HEK293 (cell line): ENCODE data around the gene BTRC.

Experiments
- KLF7 ChIP-seq: fragments of 450-650 bp; formaldehyde crosslinking; IDR thresholded peaks from 2 replicates; pipeline ENCODE4 v1.5.1; 2016; ENCODE audit warnings: missing biosample characterization, missing genetic modification characterization, borderline replicate concordance
- KLF8 ChIP-seq: fragments of 450-650 bp; formaldehyde crosslinking; IDR thresholded peaks from 2 replicates; pipeline ENCODE4 v1.5.1; 2016; ENCODE audit warnings: missing biosample characterization, missing genetic modification characterization
- MZF1 ChIP-seq: fragments of 450-650 bp; formaldehyde crosslinking; IDR thresholded peaks from 2 replicates; pipeline ENCODE4 v1.5.1; 2017; ENCODE audit warnings: missing biosample characterization, missing genetic modification characterization, borderline replicate concordance
- YY1 ChIP-seq: fragments of 450-650 bp; formaldehyde crosslinking; IDR thresholded peaks from 2 replicates; pipeline ENCODE4 v1.5.1; 2018; ENCODE audit warnings: missing biosample characterization, missing genetic modification characterization
- ZEB2 ChIP-seq: fragments of 450-650 bp; formaldehyde crosslinking; IDR thresholded peaks from 2 replicates; pipeline ENCODE4 v1.5.1; 2016; ENCODE audit warnings: missing biosample characterization, missing genetic modification characterization
- ZNF184 ChIP-seq: fragments of 450-650 bp; IDR thresholded peaks from 2 replicates; pipeline ENCODE4 v1.5.1; 2018; ENCODE audit warnings: missing biosample characterization, mild to moderate bottlenecking, missing genetic modification characterization
- ZNF2 ChIP-seq: fragments of 450-650 bp; formaldehyde crosslinking; IDR thresholded peaks from 2 replicates; pipeline ENCODE4 v1.5.1; 2016; ENCODE audit warnings: missing biosample characterization, missing genetic modification characterization
- ZNF214 ChIP-seq: fragments of 450-650 bp; formaldehyde crosslinking; IDR thresholded peaks from 2 replicates; pipeline ENCODE4 v1.5.1; 2017; ENCODE audit warnings: missing biosample characterization, mild to moderate bottlenecking, missing genetic modification characterization, borderline replicate concordance
- ZNF23 ChIP-seq: fragments of 450-650 bp; formaldehyde crosslinking; IDR thresholded peaks from 2 replicates; pipeline ENCODE4 v1.5.1; 2016; ENCODE audit warnings: missing biosample characterization, missing genetic modification characterization, borderline replicate concordance
- ZNF24 ChIP-seq: fragments of 450-650 bp; formaldehyde crosslinking; IDR thresholded peaks from 2 replicates; pipeline ENCODE4 v1.5.1; 2016; ENCODE audit warnings: missing biosample characterization, missing genetic modification characterization
- ZNF248 ChIP-seq: fragments of 450-650 bp; formaldehyde crosslinking; IDR thresholded peaks from 2 replicates; pipeline ENCODE4 v1.5.1; 2017; ENCODE audit warnings: missing biosample characterization, missing genetic modification characterization
- ZNF341 ChIP-seq: fragments of 450-650 bp; formaldehyde crosslinking; IDR thresholded peaks from 2 replicates; pipeline ENCODE4; 2016; ENCODE audit warnings: low read depth, missing biosample characterization, missing genetic modification characterization
- ZNF544 ChIP-seq: fragments of 450-650 bp; formaldehyde crosslinking; IDR thresholded peaks from 2 replicates; pipeline ENCODE4 v1.5.0; 2017; ENCODE audit warnings: missing biosample characterization, missing genetic modification characterization
- ZNF623 ChIP-seq: fragments of 450-650 bp; formaldehyde crosslinking; IDR thresholded peaks from 2 replicates; pipeline ENCODE4 v1.5.1; 2016; ENCODE audit warnings: missing biosample characterization, missing genetic modification characterization
- ZNF624 ChIP-seq: fragments of 450-650 bp; formaldehyde crosslinking; IDR thresholded peaks from 2 replicates; pipeline ENCODE4 v1.5.1; 2017; ENCODE audit warnings: missing biosample characterization, missing genetic modification characterization
- ZNF654 ChIP-seq: fragments of 450-650 bp; formaldehyde crosslinking; IDR thresholded peaks from 2 replicates; pipeline ENCODE4 v1.5.1; 2016; ENCODE audit warnings: low read depth, missing biosample characterization, missing genetic modification characterization
- ZNF660 ChIP-seq: fragments of 450-650 bp; IDR thresholded peaks from 2 replicates; pipeline ENCODE4 v1.5.1; 2018; ENCODE audit warnings: missing biosample characterization, mild to moderate bottlenecking, missing genetic modification characterization
- ZNF837 ChIP-seq: fragments of 450-650 bp; formaldehyde crosslinking; IDR thresholded peaks from 2 replicates; pipeline ENCODE4 v1.5.1; 2016; ENCODE audit warnings: missing biosample characterization, missing genetic modification characterization
- TF ChIP-seq, protein P1 (sequence below): fragments of 450-650 bp; formaldehyde crosslinking; IDR thresholded peaks from 2 replicates; pipeline ENCODE4 v1.5.1; 2016; ENCODE audit warnings: missing biosample characterization, missing genetic modification characterization
- TF ChIP-seq, protein P2 (sequence below): fragments of 450-650 bp; formaldehyde crosslinking; IDR thresholded peaks from 2 replicates; pipeline ENCODE4 v1.5.1; 2016; ENCODE audit warnings: missing biosample characterization, missing genetic modification characterization
- TF ChIP-seq, protein P3 (sequence below): fragments of 450-650 bp; formaldehyde crosslinking; IDR thresholded peaks from 2 replicates; pipeline ENCODE4 v1.5.0; 2017; ENCODE audit warnings: missing biosample characterization, missing genetic modification characterization, borderline replicate concordance
- TF ChIP-seq, protein P4 (sequence below): fragments of 450-650 bp; formaldehyde crosslinking; IDR thresholded peaks from 2 replicates; pipeline ENCODE4 v1.5.1; 2017; ENCODE audit warnings: missing biosample characterization, missing genetic modification characterization
- TF ChIP-seq, protein P5 (sequence below): fragments of 450-650 bp; formaldehyde crosslinking; IDR thresholded peaks from 2 replicates; pipeline ENCODE4 v1.5.1; 2016; ENCODE audit warnings: missing biosample characterization, missing genetic modification characterization
- TF ChIP-seq, protein P6 (sequence below): fragments of 450-650 bp; formaldehyde crosslinking; IDR thresholded peaks from 2 replicates; pipeline ENCODE4 v1.5.1; 2017; ENCODE audit warnings: missing biosample characterization, missing genetic modification characterization
- TF ChIP-seq, protein P7 (sequence below): fragments of 450-650 bp; formaldehyde crosslinking; optimal IDR thresholded peaks from 2 replicates; pipeline ENCODE3; 2016; ENCODE audit warnings: missing biosample characterization, mild to moderate bottlenecking, missing genetic modification characterization

The BTRC gene

DNA sequence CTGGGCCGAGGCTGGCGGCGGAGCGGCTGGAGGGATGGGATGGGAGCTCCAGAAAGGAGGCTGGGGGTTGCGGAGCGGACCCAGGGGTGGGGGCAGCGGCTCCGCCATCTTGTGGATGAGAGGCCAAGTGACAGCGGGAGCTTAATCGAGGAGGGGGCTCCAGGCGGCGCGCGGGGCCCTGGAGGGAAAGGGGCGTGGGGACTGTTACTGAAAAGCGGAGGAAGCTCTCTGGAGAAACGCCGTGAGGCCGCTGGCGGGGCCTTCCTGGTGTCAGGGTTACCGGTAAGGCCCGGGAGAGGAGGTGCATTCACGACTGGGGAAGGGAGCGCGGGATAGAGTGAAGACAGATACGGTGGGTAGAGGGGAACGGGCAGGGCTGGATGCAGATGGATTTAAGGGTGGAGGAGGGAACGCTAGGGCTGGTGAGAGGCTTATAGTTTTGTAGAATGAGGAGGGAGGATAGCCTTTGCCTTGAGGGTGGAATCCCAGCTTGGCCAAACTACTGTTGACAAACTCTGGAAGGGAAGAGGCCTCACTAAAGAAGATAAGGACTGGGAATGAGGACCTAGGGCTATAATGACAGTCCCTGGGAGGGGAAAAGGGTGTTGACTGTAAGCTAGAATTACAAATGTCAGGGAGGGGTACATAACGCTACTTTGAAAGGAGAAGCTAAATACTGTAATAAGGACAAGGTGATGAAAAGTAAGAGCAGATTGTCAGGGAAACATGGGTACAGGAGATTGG lies 535 bp downstream of the BTRC start (continued):
- TF ChIP-seq, protein P1, sequence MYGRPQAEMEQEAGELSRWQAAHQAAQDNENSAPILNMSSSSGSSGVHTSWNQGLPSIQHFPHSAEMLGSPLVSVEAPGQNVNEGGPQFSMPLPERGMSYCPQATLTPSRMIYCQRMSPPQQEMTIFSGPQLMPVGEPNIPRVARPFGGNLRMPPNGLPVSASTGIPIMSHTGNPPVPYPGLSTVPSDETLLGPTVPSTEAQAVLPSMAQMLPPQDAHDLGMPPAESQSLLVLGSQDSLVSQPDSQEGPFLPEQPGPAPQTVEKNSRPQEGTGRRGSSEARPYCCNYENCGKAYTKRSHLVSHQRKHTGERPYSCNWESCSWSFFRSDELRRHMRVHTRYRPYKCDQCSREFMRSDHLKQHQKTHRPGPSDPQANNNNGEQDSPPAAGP (tag by site-specific recombination): peak; percentile 100
- TF ChIP-seq ZNF837 (tag by site-specific recombination): 0 out of 2 replicates have a peak, but pooled peaks have one; percentile 27
- TF ChIP-seq, protein P2, sequence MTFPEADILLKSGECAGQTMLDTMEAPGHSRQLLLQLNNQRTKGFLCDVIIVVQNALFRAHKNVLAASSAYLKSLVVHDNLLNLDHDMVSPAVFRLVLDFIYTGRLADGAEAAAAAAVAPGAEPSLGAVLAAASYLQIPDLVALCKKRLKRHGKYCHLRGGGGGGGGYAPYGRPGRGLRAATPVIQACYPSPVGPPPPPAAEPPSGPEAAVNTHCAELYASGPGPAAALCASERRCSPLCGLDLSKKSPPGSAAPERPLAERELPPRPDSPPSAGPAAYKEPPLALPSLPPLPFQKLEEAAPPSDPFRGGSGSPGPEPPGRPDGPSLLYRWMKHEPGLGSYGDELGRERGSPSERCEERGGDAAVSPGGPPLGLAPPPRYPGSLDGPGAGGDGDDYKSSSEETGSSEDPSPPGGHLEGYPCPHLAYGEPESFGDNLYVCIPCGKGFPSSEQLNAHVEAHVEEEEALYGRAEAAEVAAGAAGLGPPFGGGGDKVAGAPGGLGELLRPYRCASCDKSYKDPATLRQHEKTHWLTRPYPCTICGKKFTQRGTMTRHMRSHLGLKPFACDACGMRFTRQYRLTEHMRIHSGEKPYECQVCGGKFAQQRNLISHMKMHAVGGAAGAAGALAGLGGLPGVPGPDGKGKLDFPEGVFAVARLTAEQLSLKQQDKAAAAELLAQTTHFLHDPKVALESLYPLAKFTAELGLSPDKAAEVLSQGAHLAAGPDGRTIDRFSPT: no peak; the same call in 1 of the 2 replicates
- TF ChIP-seq MZF1 (tag by site-specific recombination): peak; percentile 61; the same call in 1 of the 2 replicates
- TF ChIP-seq ZNF248 (tag by site-specific recombination): no peak
- TF ChIP-seq, protein P3, sequence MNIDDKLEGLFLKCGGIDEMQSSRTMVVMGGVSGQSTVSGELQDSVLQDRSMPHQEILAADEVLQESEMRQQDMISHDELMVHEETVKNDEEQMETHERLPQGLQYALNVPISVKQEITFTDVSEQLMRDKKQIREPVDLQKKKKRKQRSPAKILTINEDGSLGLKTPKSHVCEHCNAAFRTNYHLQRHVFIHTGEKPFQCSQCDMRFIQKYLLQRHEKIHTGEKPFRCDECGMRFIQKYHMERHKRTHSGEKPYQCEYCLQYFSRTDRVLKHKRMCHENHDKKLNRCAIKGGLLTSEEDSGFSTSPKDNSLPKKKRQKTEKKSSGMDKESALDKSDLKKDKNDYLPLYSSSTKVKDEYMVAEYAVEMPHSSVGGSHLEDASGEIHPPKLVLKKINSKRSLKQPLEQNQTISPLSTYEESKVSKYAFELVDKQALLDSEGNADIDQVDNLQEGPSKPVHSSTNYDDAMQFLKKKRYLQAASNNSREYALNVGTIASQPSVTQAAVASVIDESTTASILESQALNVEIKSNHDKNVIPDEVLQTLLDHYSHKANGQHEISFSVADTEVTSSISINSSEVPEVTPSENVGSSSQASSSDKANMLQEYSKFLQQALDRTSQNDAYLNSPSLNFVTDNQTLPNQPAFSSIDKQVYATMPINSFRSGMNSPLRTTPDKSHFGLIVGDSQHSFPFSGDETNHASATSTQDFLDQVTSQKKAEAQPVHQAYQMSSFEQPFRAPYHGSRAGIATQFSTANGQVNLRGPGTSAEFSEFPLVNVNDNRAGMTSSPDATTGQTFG (tag by site-specific recombination): no peak
- TF ChIP-seq ZNF544: no peak
- TF ChIP-seq ZNF24 (tag by site-specific recombination): peak; percentile 63; the same call in 1 of the 2 replicates
- peak; percentile 63 for TF ChIP-seq ZEB2 (tag by site-specific recombination)
- no peak for TF ChIP-seq ZNF624 (tag by site-specific recombination)
- TF ChIP-seq, protein P4, sequence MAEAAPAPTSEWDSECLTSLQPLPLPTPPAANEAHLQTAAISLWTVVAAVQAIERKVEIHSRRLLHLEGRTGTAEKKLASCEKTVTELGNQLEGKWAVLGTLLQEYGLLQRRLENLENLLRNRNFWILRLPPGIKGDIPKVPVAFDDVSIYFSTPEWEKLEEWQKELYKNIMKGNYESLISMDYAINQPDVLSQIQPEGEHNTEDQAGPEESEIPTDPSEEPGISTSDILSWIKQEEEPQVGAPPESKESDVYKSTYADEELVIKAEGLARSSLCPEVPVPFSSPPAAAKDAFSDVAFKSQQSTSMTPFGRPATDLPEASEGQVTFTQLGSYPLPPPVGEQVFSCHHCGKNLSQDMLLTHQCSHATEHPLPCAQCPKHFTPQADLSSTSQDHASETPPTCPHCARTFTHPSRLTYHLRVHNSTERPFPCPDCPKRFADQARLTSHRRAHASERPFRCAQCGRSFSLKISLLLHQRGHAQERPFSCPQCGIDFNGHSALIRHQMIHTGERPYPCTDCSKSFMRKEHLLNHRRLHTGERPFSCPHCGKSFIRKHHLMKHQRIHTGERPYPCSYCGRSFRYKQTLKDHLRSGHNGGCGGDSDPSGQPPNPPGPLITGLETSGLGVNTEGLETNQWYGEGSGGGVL (tag by site-specific recombination): peak; percentile 69
- TF ChIP-seq, protein P5, sequence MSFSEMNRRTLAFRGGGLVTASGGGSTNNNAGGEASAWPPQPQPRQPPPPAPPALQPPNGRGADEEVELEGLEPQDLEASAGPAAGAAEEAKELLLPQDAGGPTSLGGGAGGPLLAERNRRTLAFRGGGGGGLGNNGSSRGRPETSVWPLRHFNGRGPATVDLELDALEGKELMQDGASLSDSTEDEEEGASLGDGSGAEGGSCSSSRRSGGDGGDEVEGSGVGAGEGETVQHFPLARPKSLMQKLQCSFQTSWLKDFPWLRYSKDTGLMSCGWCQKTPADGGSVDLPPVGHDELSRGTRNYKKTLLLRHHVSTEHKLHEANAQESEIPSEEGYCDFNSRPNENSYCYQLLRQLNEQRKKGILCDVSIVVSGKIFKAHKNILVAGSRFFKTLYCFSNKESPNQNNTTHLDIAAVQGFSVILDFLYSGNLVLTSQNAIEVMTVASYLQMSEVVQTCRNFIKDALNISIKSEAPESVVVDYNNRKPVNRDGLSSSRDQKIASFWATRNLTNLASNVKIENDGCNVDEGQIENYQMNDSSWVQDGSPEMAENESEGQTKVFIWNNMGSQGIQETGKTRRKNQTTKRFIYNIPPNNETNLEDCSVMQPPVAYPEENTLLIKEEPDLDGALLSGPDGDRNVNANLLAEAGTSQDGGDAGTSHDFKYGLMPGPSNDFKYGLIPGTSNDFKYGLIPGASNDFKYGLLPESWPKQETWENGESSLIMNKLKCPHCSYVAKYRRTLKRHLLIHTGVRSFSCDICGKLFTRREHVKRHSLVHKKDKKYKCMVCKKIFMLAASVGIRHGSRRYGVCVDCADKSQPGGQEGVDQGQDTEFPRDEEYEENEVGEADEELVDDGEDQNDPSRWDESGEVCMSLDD: 0 out of 2 replicates have a peak, but pooled peaks have one; percentile 55
- peak; percentile 7; the same call in 1 of the 2 replicates for TF ChIP-seq ZNF660
- no peak; the same call in 1 of the 2 replicates for TF ChIP-seq KLF7 (tag by site-specific recombination)
- peak; percentile 31; the same call in 1 of the 2 replicates for TF ChIP-seq ZNF2 (tag by site-specific recombination)
- no peak; the same call in 1 of the 2 replicates for TF ChIP-seq YY1 (tag by site-specific recombination)
- TF ChIP-seq ZNF214 (tag by site-specific recombination): no peak
- TF ChIP-seq, protein P6, sequence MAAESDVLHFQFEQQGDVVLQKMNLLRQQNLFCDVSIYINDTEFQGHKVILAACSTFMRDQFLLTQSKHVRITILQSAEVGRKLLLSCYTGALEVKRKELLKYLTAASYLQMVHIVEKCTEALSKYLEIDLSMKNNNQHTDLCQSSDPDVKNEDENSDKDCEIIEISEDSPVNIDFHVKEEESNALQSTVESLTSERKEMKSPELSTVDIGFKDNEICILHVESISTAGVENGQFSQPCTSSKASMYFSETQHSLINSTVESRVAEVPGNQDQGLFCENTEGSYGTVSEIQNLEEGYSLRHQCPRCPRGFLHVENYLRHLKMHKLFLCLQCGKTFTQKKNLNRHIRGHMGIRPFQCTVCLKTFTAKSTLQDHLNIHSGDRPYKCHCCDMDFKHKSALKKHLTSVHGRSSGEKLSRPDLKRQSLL (tag by site-specific recombination): no peak
- peak; percentile 11; the same call in 1 of the 2 replicates for TF ChIP-seq ZNF623 (tag by site-specific recombination)
- TF ChIP-seq KLF8 (tag by site-specific recombination): no peak; the same call in 1 of the 2 replicates
- TF ChIP-seq ZNF341 (tag by site-specific recombination): peak; percentile 75
- no peak for TF ChIP-seq ZNF23 (tag by site-specific recombination)
- TF ChIP-seq, protein P7, sequence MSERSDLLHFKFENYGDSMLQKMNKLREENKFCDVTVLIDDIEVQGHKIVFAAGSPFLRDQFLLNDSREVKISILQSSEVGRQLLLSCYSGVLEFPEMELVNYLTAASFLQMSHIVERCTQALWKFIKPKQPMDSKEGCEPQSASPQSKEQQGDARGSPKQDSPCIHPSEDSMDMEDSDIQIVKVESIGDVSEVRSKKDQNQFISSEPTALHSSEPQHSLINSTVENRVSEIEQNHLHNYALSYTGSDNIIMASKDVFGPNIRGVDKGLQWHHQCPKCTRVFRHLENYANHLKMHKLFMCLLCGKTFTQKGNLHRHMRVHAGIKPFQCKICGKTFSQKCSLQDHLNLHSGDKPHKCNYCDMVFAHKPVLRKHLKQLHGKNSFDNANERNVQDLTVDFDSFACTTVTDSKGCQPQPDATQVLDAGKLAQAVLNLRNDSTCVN (tag by site-specific recombination): peak; percentile 38
- TF ChIP-seq ZNF654 (tag by site-specific recombination): no peak
- no peak for TF ChIP-seq ZNF184 (tag by site-specific recombination)
